ENCODE measurements around the gene FST. TPM values are rescaled to one million over a fixed set of nuclear protein-coding genes. Genes with fewer than 3 reads are reported as not detected.
A peak's percentile ranks its signal among the peaks of the same experiment; 100 is the strongest.

FST gene, protein sequence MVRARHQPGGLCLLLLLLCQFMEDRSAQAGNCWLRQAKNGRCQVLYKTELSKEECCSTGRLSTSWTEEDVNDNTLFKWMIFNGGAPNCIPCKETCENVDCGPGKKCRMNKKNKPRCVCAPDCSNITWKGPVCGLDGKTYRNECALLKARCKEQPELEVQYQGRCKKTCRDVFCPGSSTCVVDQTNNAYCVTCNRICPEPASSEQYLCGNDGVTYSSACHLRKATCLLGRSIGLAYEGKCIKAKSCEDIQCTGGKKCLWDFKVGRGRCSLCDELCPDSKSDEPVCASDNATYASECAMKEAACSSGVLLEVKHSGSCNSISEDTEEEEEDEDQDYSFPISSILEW
- 19.4 and 19.6 TPM in 2 replicates for total RNA-seq (2022)
- percentile 87 among the genes with signal in this experiment for Bru-seq, nascent RNA
- BruChase-seq, experiment 1, labeled RNA remaining after a 6-hour chase: percentile 76 among the genes with signal in this experiment
- BruChase-seq, experiment 2, labeled RNA remaining after a 2-hour chase: percentile 88 among the genes with signal in this experiment
- long read RNA-seq, transcript FST-201 (6 exons, 2,519 nt): major isoform, 27 of 47 reads
- long read RNA-seq, transcript FST-202 (6 exons, 2,538 nt): minor isoform, 5 of 47 reads
- long read RNA-seq, partial matches to known transcripts: 1 of 47 reads
- long read RNA-seq, other reads (novel, unspliced or antisense): 14 of 47 reads

DNA sequence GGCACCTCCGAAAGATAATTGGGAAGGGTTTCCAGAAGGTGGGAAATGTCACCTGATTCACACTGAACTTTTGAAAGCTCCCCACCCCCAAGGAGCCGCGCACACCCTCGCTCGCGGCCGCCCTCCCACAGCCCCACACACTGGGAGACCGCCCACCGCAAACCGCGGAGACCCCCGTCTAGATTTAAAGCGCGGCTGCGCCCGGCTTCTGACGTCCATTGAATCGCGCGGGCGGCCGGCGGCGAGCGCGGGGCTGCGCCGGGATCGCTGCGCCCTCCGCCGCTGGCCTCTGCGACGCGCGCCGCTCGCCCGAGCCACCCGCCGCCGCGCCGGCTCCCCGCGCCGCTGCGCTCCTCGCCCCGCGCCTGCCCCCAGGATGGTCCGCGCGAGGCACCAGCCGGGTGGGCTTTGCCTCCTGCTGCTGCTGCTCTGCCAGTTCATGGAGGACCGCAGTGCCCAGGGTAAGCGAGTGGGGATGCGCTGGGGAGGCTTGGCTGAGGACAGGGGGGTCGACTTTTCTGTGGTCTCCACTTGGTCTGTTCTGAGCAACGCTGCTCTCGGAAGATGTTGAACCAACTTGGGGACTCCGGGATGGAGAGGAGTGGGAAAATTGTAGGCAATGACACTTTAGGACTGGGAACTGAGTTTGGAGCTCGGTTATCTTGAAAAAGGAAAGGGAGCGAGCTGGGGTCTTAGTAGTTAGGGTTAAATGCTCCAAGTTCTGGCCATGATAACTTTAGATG, at the start of gene FST:
FST (plus strand) TSS at position 214 of the 743 bp plus-strand sequence; CDS start at position 377, 163 bp downstream.
- H3K9me3 Mint-ChIP-seq (ENCODE audit: low read depth, unreplicated experiment): no peaks in the 10 kb centered on the region
- no TSS peak for BruUV-seq (replicated peaks)
- intact Hi-C loops (cut with micrococcal nuclease; ENCODE audit: unreplicated experiment): no loop called here
- TF ChIP-seq, protein P1, sequence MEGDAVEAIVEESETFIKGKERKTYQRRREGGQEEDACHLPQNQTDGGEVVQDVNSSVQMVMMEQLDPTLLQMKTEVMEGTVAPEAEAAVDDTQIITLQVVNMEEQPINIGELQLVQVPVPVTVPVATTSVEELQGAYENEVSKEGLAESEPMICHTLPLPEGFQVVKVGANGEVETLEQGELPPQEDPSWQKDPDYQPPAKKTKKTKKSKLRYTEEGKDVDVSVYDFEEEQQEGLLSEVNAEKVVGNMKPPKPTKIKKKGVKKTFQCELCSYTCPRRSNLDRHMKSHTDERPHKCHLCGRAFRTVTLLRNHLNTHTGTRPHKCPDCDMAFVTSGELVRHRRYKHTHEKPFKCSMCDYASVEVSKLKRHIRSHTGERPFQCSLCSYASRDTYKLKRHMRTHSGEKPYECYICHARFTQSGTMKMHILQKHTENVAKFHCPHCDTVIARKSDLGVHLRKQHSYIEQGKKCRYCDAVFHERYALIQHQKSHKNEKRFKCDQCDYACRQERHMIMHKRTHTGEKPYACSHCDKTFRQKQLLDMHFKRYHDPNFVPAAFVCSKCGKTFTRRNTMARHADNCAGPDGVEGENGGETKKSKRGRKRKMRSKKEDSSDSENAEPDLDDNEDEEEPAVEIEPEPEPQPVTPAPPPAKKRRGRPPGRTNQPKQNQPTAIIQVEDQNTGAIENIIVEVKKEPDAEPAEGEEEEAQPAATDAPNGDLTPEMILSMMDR (IDR thresholded peaks at IDR 0.05; ENCODE audit: unreplicated experiment): no peak
- peak within 1 kb of the TSS; percentile 78 for H3K4me3 Mint-ChIP-seq (ENCODE audit: low read depth, unreplicated experiment)
- H3K4me1 Mint-ChIP-seq (ENCODE audit: low read depth, unreplicated experiment): peaks cover 15% of the 10 kb centered on the region
- H3K27me3 Mint-ChIP-seq (ENCODE audit: unreplicated experiment): no peaks in the 10 kb centered on the region
- CTCF ChIA-PET: interaction anchor here (0.6 to 0.8 kb wide), 4 partner anchors 33 to 1476 kb away, joined by 3 to 4 read pairs (median 3); no protein-coding TSS in a partner anchor
- DNase-seq: peak; percentile 34
- peaks cover 59% of the 10 kb centered on the region for H3K36me3 Mint-ChIP-seq (ENCODE audit: insufficient read depth, unreplicated experiment)
- H3K27ac Mint-ChIP-seq (ENCODE audit: unreplicated experiment): peak within 1 kb of the TSS; percentile 77

DNA sequence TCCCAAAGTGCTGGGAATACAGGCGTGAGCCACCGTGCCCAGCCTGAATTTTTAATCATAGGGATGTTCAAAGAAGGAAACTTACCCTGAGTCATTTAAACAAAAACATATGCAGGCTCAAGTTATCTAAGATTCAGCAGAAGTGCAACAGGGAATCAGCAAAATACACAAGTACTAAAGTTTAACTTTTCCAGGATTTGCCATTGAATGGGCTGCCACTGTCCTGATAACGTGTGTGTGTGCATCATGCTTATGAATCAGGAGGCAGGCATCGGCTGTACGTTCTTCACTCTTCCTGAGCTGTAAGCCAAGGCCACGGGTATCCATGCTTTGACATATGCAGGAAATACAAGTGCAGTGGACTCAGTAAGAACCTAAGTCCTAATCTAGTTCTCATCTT, 48.8 kb upstream of the FST start:
- Mint-ChIP-seq H3K27ac (ENCODE audit: unreplicated experiment) (no peak overlapping the region), H3K9me3 (ENCODE audit: low read depth, unreplicated experiment) (peaks cover 3% of the 10 kb centered on the region), H3K4me3 (ENCODE audit: low read depth, unreplicated experiment) (no peak overlapping the region), H3K4me1 (ENCODE audit: low read depth, unreplicated experiment) (peaks cover 48% of the 10 kb centered on the region), H3K27me3 (ENCODE audit: unreplicated experiment) (no peaks in the 10 kb centered on the region), H3K36me3 (ENCODE audit: insufficient read depth, unreplicated experiment) (peaks cover 5% of the 10 kb centered on the region)
- CTCF ChIA-PET: interaction anchor here (1.1 kb wide), 1 partner anchor 803 kb away, joined by 4 read pairs; no protein-coding TSS in a partner anchor
- DNase-seq: no peak
- TF ChIP-seq, protein P1 (IDR thresholded peaks at IDR 0.05; ENCODE audit: unreplicated experiment): no peak
- intact Hi-C loops (cut with micrococcal nuclease; ENCODE audit: unreplicated experiment): loop anchor here (2.0 to 5.0 kb wide), 3 partner anchors 46 to 785 kb away; no protein-coding TSS in a partner anchor
- no TSS peak for BruUV-seq (replicated peaks)

DNA sequence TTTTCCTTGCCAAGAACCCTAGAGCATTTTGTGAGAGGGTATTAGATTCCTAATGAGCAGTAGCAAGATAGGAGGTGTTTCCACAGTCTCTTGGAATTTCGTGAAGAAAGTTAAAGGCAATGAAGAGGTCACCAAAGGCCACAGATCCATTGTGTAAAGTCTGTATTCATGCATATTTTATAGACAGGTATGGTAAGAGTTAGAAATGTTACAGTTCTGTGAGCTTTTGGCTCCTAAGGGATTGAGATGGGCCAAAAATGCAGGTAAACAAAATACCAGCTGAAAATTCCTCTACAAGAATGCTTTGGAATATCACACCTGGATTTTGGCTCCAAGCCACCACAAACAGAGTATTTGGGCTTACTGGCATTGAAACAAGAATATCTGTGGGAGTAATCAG, 47.4 kb upstream of the FST start:
- TF ChIP-seq, protein P1 (IDR thresholded peaks at IDR 0.05; ENCODE audit: unreplicated experiment): no peak
- no peak for DNase-seq
- H3K4me3 Mint-ChIP-seq (ENCODE audit: low read depth, unreplicated experiment): no peak overlapping the region
- BruUV-seq (replicated peaks): no TSS peak
- H3K9me3 Mint-ChIP-seq (ENCODE audit: low read depth, unreplicated experiment): peaks cover 3% of the 10 kb centered on the region
- CTCF ChIA-PET: no interaction called here
- H3K4me1 Mint-ChIP-seq (ENCODE audit: low read depth, unreplicated experiment): peaks cover 36% of the 10 kb centered on the region
- H3K27me3 Mint-ChIP-seq (ENCODE audit: unreplicated experiment): no peaks in the 10 kb centered on the region
- intact Hi-C loops (cut with micrococcal nuclease; ENCODE audit: unreplicated experiment): loop anchor here (5.0 kb wide), 2 partner anchors 44 to 116 kb away; no protein-coding TSS in a partner anchor
- peaks cover 5% of the 10 kb centered on the region for H3K36me3 Mint-ChIP-seq (ENCODE audit: insufficient read depth, unreplicated experiment)
- no peak overlapping the region for H3K27ac Mint-ChIP-seq (ENCODE audit: unreplicated experiment)

DNA sequence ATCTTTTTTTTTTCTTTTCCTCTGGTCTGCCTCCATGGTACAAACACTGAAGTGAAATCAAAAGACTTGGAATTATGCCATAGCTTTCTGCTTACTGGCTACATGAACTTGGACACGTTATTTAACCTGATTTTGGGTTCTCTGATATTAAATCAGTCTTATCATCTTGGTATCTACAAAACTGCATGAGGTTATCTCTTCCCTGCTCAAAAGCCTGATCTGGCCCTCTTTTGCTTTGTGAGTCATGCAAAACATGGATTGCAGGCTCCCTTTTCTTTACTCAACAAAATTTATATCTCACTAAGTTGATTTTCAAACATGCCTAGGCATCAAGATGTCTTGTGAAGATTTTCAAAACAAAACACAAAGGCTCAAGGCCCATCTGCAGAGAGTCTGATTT, 45.9 kb upstream of the FST start:
- Mint-ChIP-seq H3K9me3 (ENCODE audit: low read depth, unreplicated experiment) (peaks cover under 1% of the 10 kb centered on the region), H3K27ac (ENCODE audit: unreplicated experiment) (no peak overlapping the region), H3K4me1 (ENCODE audit: low read depth, unreplicated experiment) (peaks cover 31% of the 10 kb centered on the region), H3K36me3 (ENCODE audit: insufficient read depth, unreplicated experiment) (peaks cover 5% of the 10 kb centered on the region), H3K27me3 (ENCODE audit: unreplicated experiment) (no peaks in the 10 kb centered on the region), H3K4me3 (ENCODE audit: low read depth, unreplicated experiment) (no peak overlapping the region)
- CTCF ChIA-PET: interaction anchor here (0.6 to 0.7 kb wide), 2 partner anchors 263 to 298 kb away, joined by 3 read pairs; no protein-coding TSS in a partner anchor
- no TSS peak for BruUV-seq (replicated peaks)
- DNase-seq: no peak
- TF ChIP-seq, protein P1 (IDR thresholded peaks at IDR 0.05; ENCODE audit: unreplicated experiment): no peak
- intact Hi-C loops (cut with micrococcal nuclease; ENCODE audit: unreplicated experiment): loop anchor here (5.0 kb wide), 2 partner anchors 43 to 117 kb away; no protein-coding TSS in a partner anchor
